Measurements from ENCODE around the gene C17orf75. TPM values are rescaled to one million over a fixed set of nuclear protein-coding genes. Genes with fewer than 3 reads are reported as not detected.
A peak's percentile ranks its signal among the peaks of the same experiment; 100 is the strongest.

Gene C17orf75
- total and polyA plus RNA-seq, 10 of the 15 experiments (the other 5 are each of a cell fraction or from before 2014, with no cell fraction given) = 21.7 to 53.0 (median 27.3) TPM

GRCh38 chr17:32349854-32350665 is 8.1 kb upstream of the C17orf75 start, which contains the start of gene ZNF207 (continued):
- TF ChIP-seq E2F8 (IDR thresholded peaks at IDR 0.05; ENCODE audit: low read depth, partially characterized antibody) (no peak), ETV6 (conservative IDR thresholded peaks at IDR 0.05 in 1 of 2, IDR thresholded peaks at IDR 0.05 in 1 of 2; ENCODE audit: borderline replicate concordance in 1 of 2, low read depth in 1 of 2) (no peak), PRDM15 (CRISPR knock-in tag; IDR thresholded peaks at IDR 0.05) (peak; percentile 13; the same call in 1 of the 2 replicates), STAT3 (IDR thresholded peaks at IDR 0.05; ENCODE audit: low read depth, low read length) (no peak), EZH2 (IDR thresholded peaks at IDR 0.05; ENCODE audit: borderline replicate concordance, control insufficient read depth, low read depth, low read length) (no peak), POLR2AphosphoS5 (IDR thresholded peaks at IDR 0.05; ENCODE audit: low read length) (peak; percentile 98), ZNF622 (IDR thresholded peaks at IDR 0.05) (no peak), USF2 (IDR thresholded peaks at IDR 0.05; ENCODE audit: borderline replicate concordance, low read depth, low read length) (peak; percentile 94), NR2C1 (IDR thresholded peaks at IDR 0.05) (0 out of 2 replicates have a peak, but pooled peaks have one; percentile 14), HDGF (IDR thresholded peaks at IDR 0.05) (peak; percentile 78)
- TF ChIP-seq, protein P1, sequence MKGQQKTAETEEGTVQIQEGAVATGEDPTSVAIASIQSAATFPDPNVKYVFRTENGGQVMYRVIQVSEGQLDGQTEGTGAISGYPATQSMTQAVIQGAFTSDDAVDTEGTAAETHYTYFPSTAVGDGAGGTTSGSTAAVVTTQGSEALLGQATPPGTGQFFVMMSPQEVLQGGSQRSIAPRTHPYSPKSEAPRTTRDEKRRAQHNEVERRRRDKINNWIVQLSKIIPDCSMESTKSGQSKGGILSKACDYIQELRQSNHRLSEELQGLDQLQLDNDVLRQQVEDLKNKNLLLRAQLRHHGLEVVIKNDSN (IDR thresholded peaks at IDR 0.05; ENCODE audit: borderline replicate concordance, extremely low read length, insufficient read depth, low read depth, low read length) = peak; percentile 96
- TF ChIP-seq, protein P2, sequence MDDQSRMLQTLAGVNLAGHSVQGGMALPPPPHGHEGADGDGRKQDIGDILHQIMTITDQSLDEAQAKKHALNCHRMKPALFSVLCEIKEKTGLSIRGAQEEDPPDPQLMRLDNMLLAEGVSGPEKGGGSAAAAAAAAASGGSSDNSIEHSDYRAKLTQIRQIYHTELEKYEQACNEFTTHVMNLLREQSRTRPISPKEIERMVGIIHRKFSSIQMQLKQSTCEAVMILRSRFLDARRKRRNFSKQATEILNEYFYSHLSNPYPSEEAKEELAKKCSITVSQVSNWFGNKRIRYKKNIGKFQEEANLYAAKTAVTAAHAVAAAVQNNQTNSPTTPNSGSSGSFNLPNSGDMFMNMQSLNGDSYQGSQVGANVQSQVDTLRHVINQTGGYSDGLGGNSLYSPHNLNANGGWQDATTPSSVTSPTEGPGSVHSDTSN (IDR thresholded peaks at IDR 0.05; ENCODE audit: insufficient replicate concordance, low read depth, low read length) = no peak
- TF ChIP-seq, protein P3, sequence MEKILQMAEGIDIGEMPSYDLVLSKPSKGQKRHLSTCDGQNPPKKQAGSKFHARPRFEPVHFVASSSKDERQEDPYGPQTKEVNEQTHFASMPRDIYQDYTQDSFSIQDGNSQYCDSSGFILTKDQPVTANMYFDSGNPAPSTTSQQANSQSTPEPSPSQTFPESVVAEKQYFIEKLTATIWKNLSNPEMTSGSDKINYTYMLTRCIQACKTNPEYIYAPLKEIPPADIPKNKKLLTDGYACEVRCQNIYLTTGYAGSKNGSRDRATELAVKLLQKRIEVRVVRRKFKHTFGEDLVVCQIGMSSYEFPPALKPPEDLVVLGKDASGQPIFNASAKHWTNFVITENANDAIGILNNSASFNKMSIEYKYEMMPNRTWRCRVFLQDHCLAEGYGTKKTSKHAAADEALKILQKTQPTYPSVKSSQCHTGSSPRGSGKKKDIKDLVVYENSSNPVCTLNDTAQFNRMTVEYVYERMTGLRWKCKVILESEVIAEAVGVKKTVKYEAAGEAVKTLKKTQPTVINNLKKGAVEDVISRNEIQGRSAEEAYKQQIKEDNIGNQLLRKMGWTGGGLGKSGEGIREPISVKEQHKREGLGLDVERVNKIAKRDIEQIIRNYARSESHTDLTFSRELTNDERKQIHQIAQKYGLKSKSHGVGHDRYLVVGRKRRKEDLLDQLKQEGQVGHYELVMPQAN (conservative IDR thresholded peaks at IDR 0.05) = peak; percentile 34; the same call in 1 of the 2 replicates
